ENCODE results near the gene CARHSP1.

DNA sequence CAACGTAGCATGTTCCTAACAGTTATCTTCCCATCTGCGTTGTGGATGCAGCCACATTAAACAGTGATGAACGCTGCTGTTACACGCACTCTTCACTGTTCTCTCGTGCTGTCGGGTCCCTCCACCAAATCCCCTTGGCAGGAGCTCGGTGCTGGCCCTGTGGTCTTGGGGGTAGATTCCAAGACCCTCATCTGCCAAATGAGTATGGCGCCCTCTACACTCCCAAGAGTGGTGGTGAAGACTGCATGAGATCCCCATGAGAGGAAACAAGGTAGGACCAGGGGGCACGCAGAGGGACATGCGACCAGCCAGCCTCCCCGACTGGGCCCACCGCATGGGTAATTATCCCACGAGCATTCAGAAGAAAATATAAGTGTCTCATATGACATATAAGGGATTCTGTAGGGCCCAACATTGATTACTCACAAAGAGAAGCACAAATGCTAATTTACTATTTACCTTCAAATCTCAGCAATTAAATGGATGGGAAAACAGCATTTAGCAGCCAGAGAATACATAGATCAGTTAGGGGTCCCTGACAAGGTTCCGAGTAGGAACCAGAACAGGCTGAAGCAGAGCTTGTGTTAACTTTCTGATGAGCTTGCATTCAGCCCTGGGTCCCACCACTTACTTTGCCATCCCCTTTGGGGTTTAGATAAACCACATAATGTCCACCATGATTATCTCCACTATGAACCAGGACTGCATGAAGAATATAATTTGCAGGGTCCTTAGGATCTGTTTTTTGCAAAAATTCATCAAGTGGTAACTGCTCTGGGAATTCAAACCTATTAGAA, 37.2 kb upstream of the CARHSP1 start:
- TF ChIP-seq EP300 (IDR thresholded peaks at IDR 0.05; ENCODE audit: borderline replicate concordance in 1 of 2, low read depth in 2 of 2, low read length in 2 of 2) (no peak), POLR2A (IDR thresholded peaks at IDR 0.05; ENCODE audit: control extremely low read depth in 1 of 2, low read depth in 2 of 2, low read length in 2 of 2) (no peak; a peak in 1 of 3 replicates), SIX5 (IDR thresholded peaks at IDR 0.05; ENCODE audit: low read depth, low read length) (no peak)
